ENCODE results near the gene CACNA1C.

The CACNA1C gene

DNA sequence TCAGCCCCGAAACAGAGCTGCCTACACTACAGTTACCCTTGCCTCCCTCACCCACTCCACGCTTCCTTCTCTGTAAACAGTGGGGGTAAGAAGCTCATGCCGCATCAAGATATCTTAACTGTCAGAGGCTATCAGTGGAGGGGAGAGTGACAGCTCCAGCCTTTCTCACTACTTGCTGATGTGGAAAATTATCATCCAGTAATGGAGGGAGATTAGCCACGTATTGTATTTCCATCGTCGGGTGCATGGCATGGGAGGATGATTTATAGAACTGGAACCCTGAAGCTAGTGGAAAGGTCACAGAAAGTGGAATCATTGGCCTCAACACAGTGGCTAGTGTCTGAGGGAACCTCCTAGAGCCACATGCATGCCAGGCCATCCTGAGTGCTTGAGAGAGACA, 471.1 kb downstream of the CACNA1C start:
- Histone ChIP-seq H3K4me1 (ENCODE audit: control extremely low read depth in 1 of 4, control insufficient read depth in 4 of 4, insufficient read depth in 4 of 4, low read length in 3 of 4) (peaks cover 0 to 13% (median 0%) of the 10 kb centered on the region in 4 experiments), H3K4me3 (ENCODE audit: control insufficient read depth in 1 of 7, extremely low read depth in 1 of 7, insufficient read depth in 4 of 7, low read depth in 2 of 7, low read length in 6 of 7) (no peak overlapping the region), H3K27me3 (replicated peaks in 2 of 5; ENCODE audit: control insufficient read depth in 4 of 5, insufficient read depth in 5 of 5, low read length in 4 of 5) (no peaks in the 10 kb centered on the region), H3K9me3 (ENCODE audit: control extremely low read depth in 1 of 5, control insufficient read depth in 4 of 5, insufficient read depth in 2 of 5, low read depth in 1 of 5, low read length in 4 of 5) (no peaks in the 10 kb centered on the region), H3K27ac (ENCODE audit: insufficient read depth in 1 of 2, low read depth in 1 of 2, low read length in 2 of 2, poor library complexity in 1 of 2, severe bottlenecking in 2 of 2) (no peak overlapping the region), H3K36me3 (ENCODE audit: control insufficient read depth in 4 of 4, insufficient read depth in 4 of 4, low read length in 3 of 4) (no peaks in the 10 kb centered on the region)
- 88% methylated on average over 5 of the region's 6 CpGs for WGBS (ENCODE audit: insufficient coverage)
- DNase-seq = no peak
- ChIA-PET CTCF (interaction anchor here (1.4 kb wide), 1 partner anchor 13 kb away, joined by 3 read pairs; no protein-coding TSS in a partner anchor), POLR2A (no interaction called here)

GRCh38 chr12:2526371-2526770, 473.6 kb downstream of the CACNA1C start:
- ChIA-PET POLR2A (no interaction called here), CTCF (no interaction called here)
- Histone ChIP-seq H3K27me3 (replicated peaks in 2 of 5; ENCODE audit: control insufficient read depth in 4 of 5, insufficient read depth in 5 of 5, low read length in 4 of 5) (no peaks in the 10 kb centered on the region), H3K36me3 (ENCODE audit: control insufficient read depth in 4 of 4, insufficient read depth in 4 of 4, low read length in 3 of 4) (no peaks in the 10 kb centered on the region), H3K27ac (ENCODE audit: insufficient read depth in 1 of 2, low read depth in 1 of 2, low read length in 2 of 2, poor library complexity in 1 of 2, severe bottlenecking in 2 of 2) (no peak overlapping the region), H3K4me1 (ENCODE audit: control extremely low read depth in 1 of 4, control insufficient read depth in 4 of 4, insufficient read depth in 4 of 4, low read length in 3 of 4) (peaks cover 12 to 38% (median 23%) of the 10 kb centered on the region in 4 experiments), H3K9me3 (ENCODE audit: control extremely low read depth in 1 of 5, control insufficient read depth in 4 of 5, insufficient read depth in 2 of 5, low read depth in 1 of 5, low read length in 4 of 5) (no peaks in the 10 kb centered on the region), H3K4me3 (ENCODE audit: control insufficient read depth in 1 of 7, extremely low read depth in 1 of 7, insufficient read depth in 4 of 7, low read depth in 2 of 7, low read length in 6 of 7) (no peak overlapping the region)
- DNase-seq = peak in 1 of 3 donors; percentile 23
- WGBS (ENCODE audit: insufficient coverage) = 91% methylated on average over 4 of the region's 6 CpGs

DNA sequence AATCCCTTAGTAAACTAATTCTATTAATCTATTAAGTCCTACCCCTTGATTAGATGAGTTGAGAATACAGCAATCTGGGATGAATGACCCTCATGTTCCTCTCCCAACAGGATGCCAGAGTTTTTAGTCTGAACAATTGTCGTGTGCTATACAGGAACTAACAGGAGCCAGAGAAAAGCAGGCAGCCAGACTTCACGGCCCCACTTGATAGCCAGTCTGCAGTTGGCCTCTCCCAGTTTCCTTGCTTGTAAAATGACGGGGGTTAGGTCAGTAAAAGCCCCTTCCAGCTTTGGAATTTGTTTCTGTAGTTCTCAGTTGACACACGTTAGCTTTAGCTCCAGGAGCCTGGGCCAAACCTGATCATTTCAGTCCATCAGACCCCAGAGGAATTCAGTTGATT, 475.2 kb downstream of the CACNA1C start:
- ChIA-PET CTCF (interaction anchor here (1.3 to 1.7 kb wide), 2 partner anchors 14 to 16 kb away, joined by 3 to 6 read pairs; no protein-coding TSS in a partner anchor), POLR2A (no interaction called here)
- Histone ChIP-seq H3K4me1 (ENCODE audit: control extremely low read depth in 1 of 4, control insufficient read depth in 4 of 4, insufficient read depth in 4 of 4, low read length in 3 of 4) (peaks cover 12 to 54% (median 37%) of the 10 kb centered on the region in 4 experiments), H3K36me3 (ENCODE audit: control insufficient read depth in 4 of 4, insufficient read depth in 4 of 4, low read length in 3 of 4) (no peaks in the 10 kb centered on the region), H3K27ac (ENCODE audit: insufficient read depth in 1 of 2, low read depth in 1 of 2, low read length in 2 of 2, poor library complexity in 1 of 2, severe bottlenecking in 2 of 2) (no peak overlapping the region), H3K4me3 (ENCODE audit: control insufficient read depth in 1 of 7, extremely low read depth in 1 of 7, insufficient read depth in 4 of 7, low read depth in 2 of 7, low read length in 6 of 7) (no peak overlapping the region), H3K27me3 (replicated peaks in 2 of 5; ENCODE audit: control insufficient read depth in 4 of 5, insufficient read depth in 5 of 5, low read length in 4 of 5) (no peaks in the 10 kb centered on the region), H3K9me3 (ENCODE audit: control extremely low read depth in 1 of 5, control insufficient read depth in 4 of 5, insufficient read depth in 2 of 5, low read depth in 1 of 5, low read length in 4 of 5) (no peaks in the 10 kb centered on the region)
- 89% methylated on average over 4 of the region's 4 CpGs for WGBS (ENCODE audit: insufficient coverage)
- DNase-seq = no peak

DNA sequence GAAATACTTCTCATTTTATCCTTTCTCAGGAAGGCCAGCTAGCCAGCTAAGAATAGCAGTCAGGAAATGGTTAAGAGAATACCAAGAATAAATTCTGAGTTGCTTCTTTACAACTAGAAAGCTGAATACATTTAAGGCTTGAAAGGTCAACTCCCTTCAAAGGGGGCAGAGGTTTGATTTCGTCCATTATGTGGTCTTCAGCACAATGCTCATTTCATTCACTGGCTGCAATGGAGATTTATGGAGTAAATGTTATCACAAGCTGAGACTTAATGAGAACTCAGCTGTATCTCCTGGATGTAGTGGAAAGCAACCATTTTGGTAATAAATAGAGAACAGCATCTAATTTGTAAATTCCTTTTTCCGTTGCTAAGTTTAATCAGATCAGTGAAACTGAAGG, 477.0 kb downstream of the CACNA1C start:
- no peak overlapping the region for H3K27ac ChIP-seq (ENCODE audit: insufficient read depth in 1 of 2, low read depth in 1 of 2, low read length in 2 of 2, poor library complexity in 1 of 2, severe bottlenecking in 2 of 2)
- H3K9me3 ChIP-seq (ENCODE audit: control extremely low read depth in 1 of 5, control insufficient read depth in 4 of 5, insufficient read depth in 2 of 5, low read depth in 1 of 5, low read length in 4 of 5) = no peaks in the 10 kb centered on the region
- H3K4me1 ChIP-seq (ENCODE audit: control extremely low read depth in 1 of 4, control insufficient read depth in 4 of 4, insufficient read depth in 4 of 4, low read length in 3 of 4) = peaks cover 12 to 53% (median 39%) of the 10 kb centered on the region in 4 experiments
- DNase-seq = no peak
- CTCF ChIA-PET = interaction anchor here (1.1 kb wide), 2 partner anchors 15 to 101 kb away, joined by 3 read pairs; no protein-coding TSS in a partner anchor
- POLR2A ChIA-PET = interaction anchor here (0.6 kb wide), 1 partner anchor 16 kb away, joined by 3 read pairs; no protein-coding TSS in a partner anchor
- peak overlapping the region in 3 of 7 experiments; percentile 6 to 37 (median 28) for H3K4me3 ChIP-seq (ENCODE audit: control insufficient read depth in 1 of 7, extremely low read depth in 1 of 7, insufficient read depth in 4 of 7, low read depth in 2 of 7, low read length in 6 of 7)
- 67% methylated on average over 1 of the region's 2 CpGs for WGBS (ENCODE audit: insufficient coverage)
- no peaks in the 10 kb centered on the region for H3K36me3 ChIP-seq (ENCODE audit: control insufficient read depth in 4 of 4, insufficient read depth in 4 of 4, low read length in 3 of 4)
- no peaks in the 10 kb centered on the region for H3K27me3 ChIP-seq (replicated peaks in 2 of 5; ENCODE audit: control insufficient read depth in 4 of 5, insufficient read depth in 5 of 5, low read length in 4 of 5)

DNA sequence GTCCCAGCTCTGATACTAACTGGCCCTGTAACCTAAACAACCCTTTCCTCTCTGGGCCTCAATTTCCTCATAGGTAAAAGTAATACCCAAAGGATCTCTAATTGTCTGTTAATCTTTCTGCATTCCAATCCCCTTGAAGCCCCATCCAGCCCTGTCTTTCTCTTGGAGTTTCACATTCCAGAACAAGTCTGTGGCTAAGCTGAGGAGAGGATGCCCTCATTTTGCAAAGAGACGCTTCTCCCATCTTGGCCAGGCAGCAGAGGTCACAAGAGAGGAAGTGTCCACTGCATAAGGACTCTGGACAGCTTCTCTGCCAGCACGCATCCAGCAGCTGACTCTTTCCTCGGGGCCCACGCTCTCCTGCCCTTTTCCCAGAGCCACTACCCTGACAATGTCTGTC, 478.6 kb downstream of the CACNA1C start:
- H3K4me1 ChIP-seq (ENCODE audit: control extremely low read depth in 1 of 4, control insufficient read depth in 4 of 4, insufficient read depth in 4 of 4, low read length in 3 of 4) = peaks cover 12 to 61% (median 40%) of the 10 kb centered on the region in 4 experiments
- POLR2A ChIA-PET = no interaction called here
- 98% methylated on average over 4 of the region's 4 CpGs for WGBS (ENCODE audit: insufficient coverage)
- DNase-seq = no peak
- no peaks in the 10 kb centered on the region for H3K36me3 ChIP-seq (ENCODE audit: control insufficient read depth in 4 of 4, insufficient read depth in 4 of 4, low read length in 3 of 4)
- no peaks in the 10 kb centered on the region for H3K27me3 ChIP-seq (replicated peaks in 2 of 5; ENCODE audit: control insufficient read depth in 4 of 5, insufficient read depth in 5 of 5, low read length in 4 of 5)
- no peak overlapping the region for H3K4me3 ChIP-seq (ENCODE audit: control insufficient read depth in 1 of 7, extremely low read depth in 1 of 7, insufficient read depth in 4 of 7, low read depth in 2 of 7, low read length in 6 of 7)
- H3K27ac ChIP-seq (ENCODE audit: insufficient read depth in 1 of 2, low read depth in 1 of 2, low read length in 2 of 2, poor library complexity in 1 of 2, severe bottlenecking in 2 of 2) = no peak overlapping the region
- no peaks in the 10 kb centered on the region for H3K9me3 ChIP-seq (ENCODE audit: control extremely low read depth in 1 of 5, control insufficient read depth in 4 of 5, insufficient read depth in 2 of 5, low read depth in 1 of 5, low read length in 4 of 5)
- CTCF ChIA-PET = no interaction called here

GRCh38 chr12:2533036-2533435, 480.2 kb downstream of the CACNA1C start:
- DNase-seq = no peak
- CTCF ChIA-PET = interaction anchor here (1.2 to 1.3 kb wide), 2 partner anchors 16 to 150 kb away, joined by 3 to 4 read pairs; no protein-coding TSS in a partner anchor
- 100% methylated on average over 2 of the region's 5 CpGs for WGBS (ENCODE audit: insufficient coverage)
- Histone ChIP-seq H3K4me3 (ENCODE audit: control insufficient read depth in 1 of 7, extremely low read depth in 1 of 7, insufficient read depth in 4 of 7, low read depth in 2 of 7, low read length in 6 of 7) (no peak overlapping the region), H3K4me1 (ENCODE audit: control extremely low read depth in 1 of 4, control insufficient read depth in 4 of 4, insufficient read depth in 4 of 4, low read length in 3 of 4) (peaks cover 12 to 66% (median 42%) of the 10 kb centered on the region in 4 experiments), H3K27ac (ENCODE audit: insufficient read depth in 1 of 2, low read depth in 1 of 2, low read length in 2 of 2, poor library complexity in 1 of 2, severe bottlenecking in 2 of 2) (no peak overlapping the region), H3K9me3 (ENCODE audit: control extremely low read depth in 1 of 5, control insufficient read depth in 4 of 5, insufficient read depth in 2 of 5, low read depth in 1 of 5, low read length in 4 of 5) (no peaks in the 10 kb centered on the region), H3K27me3 (replicated peaks in 2 of 5; ENCODE audit: control insufficient read depth in 4 of 5, insufficient read depth in 5 of 5, low read length in 4 of 5) (no peaks in the 10 kb centered on the region), H3K36me3 (ENCODE audit: control insufficient read depth in 4 of 4, insufficient read depth in 4 of 4, low read length in 3 of 4) (no peaks in the 10 kb centered on the region)
- POLR2A ChIA-PET = no interaction called here

- Histone ChIP-seq H3K4me3 (ENCODE audit: control insufficient read depth in 1 of 7, extremely low read depth in 1 of 7, insufficient read depth in 4 of 7, low read depth in 2 of 7, low read length in 6 of 7) (no peak overlapping the region), H3K27ac (ENCODE audit: insufficient read depth in 1 of 2, low read depth in 1 of 2, low read length in 2 of 2, poor library complexity in 1 of 2, severe bottlenecking in 2 of 2) (no peak overlapping the region), H3K9me3 (ENCODE audit: control extremely low read depth in 1 of 5, control insufficient read depth in 4 of 5, insufficient read depth in 2 of 5, low read depth in 1 of 5, low read length in 4 of 5) (no peaks in the 10 kb centered on the region), H3K27me3 (replicated peaks in 2 of 5; ENCODE audit: control insufficient read depth in 4 of 5, insufficient read depth in 5 of 5, low read length in 4 of 5) (no peaks in the 10 kb centered on the region), H3K4me1 (ENCODE audit: control extremely low read depth in 1 of 4, control insufficient read depth in 4 of 4, insufficient read depth in 4 of 4, low read length in 3 of 4) (peaks cover 2 to 45% (median 26%) of the 10 kb centered on the region in 4 experiments), H3K36me3 (ENCODE audit: control insufficient read depth in 4 of 4, insufficient read depth in 4 of 4, low read length in 3 of 4) (no peaks in the 10 kb centered on the region)
- ChIA-PET CTCF (interaction anchor here (0.6 to 1.1 kb wide), 2 partner anchors 12 to 38 kb away, joined by 3 read pairs; no protein-coding TSS in a partner anchor), POLR2A (no interaction called here)
- WGBS (ENCODE audit: insufficient coverage) = 86% methylated on average over 4 of the region's 6 CpGs
- DNase-seq = peak in 2 of 3 donors; percentile 14 to 33
Observed at GRCh38 chr12:2535583-2536204, 482.9 kb downstream of the CACNA1C start.

All from common myeloid progenitor, CD34-positive (primary cell).